GM23338 (cell line): ENCODE measurements around the gene GBP6. TPM values are rescaled to one million over a fixed set of nuclear protein-coding genes. Genes with fewer than 3 reads are reported as not detected.

Experiments
- ATAC-seq: fragments of 200-7000 bp; cut with Tn5 transposase; 3 replicates; pipeline ENCODE4 v1.9.1; 2020
- DNase-seq: peaks from one replicate; pipeline ENCODE4 v3.0.0-alpha.2; 2015; ENCODE audit warnings: low spot score
- H2AFZ ChIP-seq: fragments of 200-600 bp; sonication (generic); 2 replicates; pipeline ENCODE4 v1.8.0; 2016; ENCODE audit warnings: antibody characterized with exemption, mild to moderate bottlenecking, moderate library complexity
- H3F3A ChIP-seq: fragments of 200-600 bp; sonication (generic); replicated peaks from 2 replicates; pipeline ENCODE4 v1.8.0; 2017; ENCODE audit warnings: antibody characterized with exemption, mixed run types, low read depth
- H3K27ac ChIP-seq: fragments of 200-600 bp; sonication (generic); 2 replicates; pipeline ENCODE4 v1.6.1; 2016; ENCODE audit warnings: low read depth
- H3K27me3 ChIP-seq: fragments of 200-600 bp; sonication (generic); 2 replicates; pipeline ENCODE4 v1.8.0; 2016; ENCODE audit warnings: mild to moderate bottlenecking, mixed run types, moderate library complexity; ENCODE audit not compliant: insufficient read depth
- H3K36me3 ChIP-seq: fragments of 200-600 bp; sonication (generic); 2 replicates; pipeline ENCODE4 v1.8.0; 2016; ENCODE audit warnings: mild to moderate bottlenecking; ENCODE audit not compliant: insufficient read depth
- H3K4me1 ChIP-seq: fragments of 200-600 bp; sonication (generic); 2 replicates; pipeline ENCODE4 v1.8.0; 2016; ENCODE audit warnings: mild to moderate bottlenecking, moderate library complexity; ENCODE audit not compliant: insufficient read depth
- H3K4me2 ChIP-seq: fragments of 200-600 bp; sonication (generic); 2 replicates; pipeline ENCODE4 v1.7.1; 2017; ENCODE audit warnings: mixed run types
- H3K4me3 ChIP-seq: fragments of 200-600 bp; sonication (generic); 2 replicates; pipeline ENCODE4 v1.6.1; 2016; ENCODE audit warnings: mixed run types
- H3K79me2 ChIP-seq: fragments of 200-600 bp; sonication (generic); replicated peaks from 2 replicates; pipeline ENCODE4 v1.8.0; 2017; ENCODE audit warnings: mild to moderate bottlenecking; ENCODE audit not compliant: insufficient read depth
- H3K9me2 ChIP-seq: fragments of 200-600 bp; sonication (generic); 2 replicates; pipeline ENCODE4 v1.8.0; 2017; ENCODE audit not compliant: insufficient read depth
- H4K20me1 ChIP-seq: fragments of 200-600 bp; sonication (generic); replicated peaks from 2 replicates; pipeline ENCODE4 v1.8.0; 2017; ENCODE audit warnings: mild to moderate bottlenecking; ENCODE audit not compliant: insufficient read depth
- H3K27ac Mint-ChIP-seq: 2 replicates; pipeline ENCODE4 v1.8.0; 2020; ENCODE audit warnings: inconsistent platforms, mild to moderate bottlenecking, moderate library complexity, mixed read lengths
- H3K27me3 Mint-ChIP-seq: 3 replicates; pipeline ENCODE4 v1.8.0; 2022; ENCODE audit warnings: low read depth, mild to moderate bottlenecking, moderate library complexity, mixed read lengths, inconsistent platforms; ENCODE audit not compliant: insufficient read depth, poor library complexity
- H3K36me3 Mint-ChIP-seq: 3 replicates; pipeline ENCODE4 v1.8.0; 2021; ENCODE audit warnings: low read depth, mild to moderate bottlenecking, inconsistent platforms, moderate library complexity, mixed read lengths
- H3K4me1 Mint-ChIP-seq: 3 replicates; pipeline ENCODE4 v1.8.0; 2020; ENCODE audit warnings: mild to moderate bottlenecking, inconsistent platforms, mixed read lengths
- H3K4me3 Mint-ChIP-seq: 3 replicates; pipeline ENCODE4 v1.8.0; 2021; ENCODE audit warnings: moderate library complexity, mild to moderate bottlenecking, inconsistent platforms, mixed read lengths
- H3K9me3 Mint-ChIP-seq: 3 replicates; pipeline ENCODE4 v1.8.0; 2020; ENCODE audit warnings: moderate library complexity, mild to moderate bottlenecking, inconsistent platforms, mixed read lengths
- CREB1 ChIP-seq: fragments of 250-450 bp; sonication (Bioruptor Pico); IDR thresholded peaks from 2 replicates; pipeline ENCODE4 v1.5.0; 2020; ENCODE audit warnings: low read depth, mild to moderate bottlenecking, moderate library complexity
- CTCF ChIP-seq, 2 experiments: fragments of 200-600 bp in 1 of 2; sonication (generic) in 1 of 2; conservative IDR thresholded peaks; 2 replicates each; pipeline versions ENCODE4 v1.5.1 to v1.6.1; 2016 to 2017; ENCODE audit warnings: antibody characterized with exemption in 2 of 2, low read depth in 2 of 2, mild to moderate bottlenecking in 2 of 2, moderate library complexity in 1 of 2
- EZH2 ChIP-seq: fragments of 200-600 bp; sonication (generic); IDR thresholded peaks from one replicate; pipeline ENCODE4 v1.8.0; 2017; ENCODE audit warnings: antibody characterized with exemption, mild to moderate bottlenecking, low read depth; ENCODE audit not compliant: unreplicated experiment
- EZH2phosphoT487 ChIP-seq: fragments of 200-600 bp; sonication (generic); IDR thresholded peaks from one replicate; pipeline ENCODE4 v1.8.1; 2018; ENCODE audit warnings: antibody characterized with exemption; ENCODE audit not compliant: unreplicated experiment
- JUNB ChIP-seq: IDR thresholded peaks from one replicate; pipeline ENCODE4 v1.6.1; 2016; ENCODE audit warnings: antibody characterized with exemption; ENCODE audit not compliant: unreplicated experiment
- NANOG ChIP-seq: IDR thresholded peaks from 2 replicates; pipeline ENCODE4 v1.6.1; 2016; ENCODE audit warnings: antibody characterized with exemption, borderline replicate concordance
- REST ChIP-seq: IDR thresholded peaks from one replicate; pipeline ENCODE4 v1.6.1; 2018; ENCODE audit warnings: antibody characterized with exemption; ENCODE audit not compliant: unreplicated experiment
- STAT1 ChIP-seq: IDR thresholded peaks from one replicate; pipeline ENCODE4 v1.6.1; 2016; ENCODE audit warnings: antibody characterized with exemption; ENCODE audit not compliant: unreplicated experiment
- ZNF462 ChIP-seq: fragments of 250-450 bp; sonication (Bioruptor Pico); IDR thresholded peaks from 2 replicates; pipeline ENCODE4 v1.5.0; 2020; ENCODE audit warnings: mild to moderate bottlenecking, moderate library complexity
- polyA plus RNA-seq: library from polyadenylated mRNA; unstranded; fragments of >200 nt; fragmentation: Nextera tagmentation; extraction: Ambion mirVana; gene quantifications from 2 replicates; pipeline ENCODE4 v1.2.1, GENCODE V29; 2016
- total RNA-seq: library from RNA; depleted of rRNA; stranded (reverse); fragments of >200 nt; shearing (Covaris generic); gene quantifications from 2 replicates; pipeline ENCODE4 v1.2.3, GENCODE V29; 2014

Gene GBP6
- total and polyA plus RNA-seq, 2 experiments from 2014 or later = not detected

GRCh38 chr1:89363196-89363595 lies 663 bp upstream of the GBP6 start (continued):
- TF ChIP-seq ZNF462 (no peak), JUNB (no peak)

- no peaks in the 10 kb centered on the region for H3K27me3 ChIP-seq
- no peaks in the 10 kb centered on the region for H4K20me1 ChIP-seq
- H3K4me1 ChIP-seq = peaks cover 15% of the 10 kb centered on the region
- no peak overlapping the region for H3K4me3 Mint-ChIP-seq
- no peak overlapping the region for H3K27ac Mint-ChIP-seq
- no peaks in the 10 kb centered on the region for H3K36me3 Mint-ChIP-seq
- no peak overlapping the region for H2AFZ ChIP-seq
- DNase-seq (no peak), ATAC-seq (no peak)
- H3K4me3 ChIP-seq = no peak overlapping the region
- H3K27ac ChIP-seq = no peak overlapping the region
- peaks cover 28% of the 10 kb centered on the region for H3K4me1 Mint-ChIP-seq
- no peaks in the 10 kb centered on the region for H3K36me3 ChIP-seq
- H3K9me3 Mint-ChIP-seq = no peaks in the 10 kb centered on the region
- no peak overlapping the region for H3K4me2 ChIP-seq
- H3K79me2 ChIP-seq = no peaks in the 10 kb centered on the region
- H3F3A ChIP-seq = no peaks in the 10 kb centered on the region
- peaks cover 6% of the 10 kb centered on the region; the same call in 1 of the 2 replicates for H3K9me2 ChIP-seq
- H3K27me3 Mint-ChIP-seq = peaks cover 5% of the 10 kb centered on the region
- TF ChIP-seq EZH2phosphoT487 (no peak), REST (no peak), CREB1 (no peak), EZH2 (no peak), CTCF (conservative IDR thresholded peaks at IDR 0.05; ENCODE audit: low read depth in 2 of 2) (no peak), NANOG (no peak), STAT1 (no peak)
These were observed 1.2 kb downstream of the GBP6 start for GRCh38 chr1:89364954-89365550.
